ENCODE data around the gene ANKRD23.
"Not testable (repeated sequence)": the region's sequence is repeated elsewhere in the genome, so short reads cannot be mapped to it uniquely, and the experiment has no call there.

Gene ANKRD23

DNA sequence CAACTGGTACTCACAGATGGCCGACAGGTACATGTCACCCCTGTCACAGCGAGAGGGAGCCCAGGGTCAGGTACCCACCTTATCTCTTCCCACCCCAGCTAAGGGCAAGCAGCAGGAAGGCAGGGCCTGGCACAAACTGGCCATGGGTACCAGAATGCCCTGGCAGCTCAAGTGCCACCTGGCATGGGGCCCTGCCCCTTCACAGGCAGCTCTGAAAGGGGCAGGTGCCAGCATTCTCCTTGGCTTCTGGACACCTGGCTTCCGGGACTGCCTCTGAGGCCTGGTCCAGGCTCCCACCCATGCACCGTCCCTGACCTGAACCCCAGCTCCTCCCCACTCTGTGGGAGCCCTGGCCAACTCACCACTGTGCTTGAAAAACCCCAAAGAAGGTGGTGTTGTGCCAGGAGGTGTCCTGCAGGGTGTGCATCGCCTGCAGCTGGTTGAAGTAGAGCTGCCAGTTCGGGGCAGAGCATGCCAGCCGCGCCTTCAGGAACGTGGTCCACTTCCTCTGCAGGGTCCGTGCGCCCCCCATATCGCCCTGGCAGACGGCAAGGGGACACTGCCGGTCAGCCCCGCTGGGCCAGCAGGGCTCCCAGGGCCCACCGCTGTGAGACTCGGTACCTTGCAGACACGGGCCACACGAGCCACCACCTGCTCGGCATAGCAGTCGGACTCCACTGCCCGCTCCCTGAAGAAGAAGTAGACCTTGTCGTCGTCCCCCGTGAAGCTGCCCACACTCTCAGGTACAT is 20.7 kb upstream of the ANKRD23 start:
- no peak for DNase-seq (ENCODE audit: low read depth in 2 of 2, low spot score in 1 of 2)

DNA sequence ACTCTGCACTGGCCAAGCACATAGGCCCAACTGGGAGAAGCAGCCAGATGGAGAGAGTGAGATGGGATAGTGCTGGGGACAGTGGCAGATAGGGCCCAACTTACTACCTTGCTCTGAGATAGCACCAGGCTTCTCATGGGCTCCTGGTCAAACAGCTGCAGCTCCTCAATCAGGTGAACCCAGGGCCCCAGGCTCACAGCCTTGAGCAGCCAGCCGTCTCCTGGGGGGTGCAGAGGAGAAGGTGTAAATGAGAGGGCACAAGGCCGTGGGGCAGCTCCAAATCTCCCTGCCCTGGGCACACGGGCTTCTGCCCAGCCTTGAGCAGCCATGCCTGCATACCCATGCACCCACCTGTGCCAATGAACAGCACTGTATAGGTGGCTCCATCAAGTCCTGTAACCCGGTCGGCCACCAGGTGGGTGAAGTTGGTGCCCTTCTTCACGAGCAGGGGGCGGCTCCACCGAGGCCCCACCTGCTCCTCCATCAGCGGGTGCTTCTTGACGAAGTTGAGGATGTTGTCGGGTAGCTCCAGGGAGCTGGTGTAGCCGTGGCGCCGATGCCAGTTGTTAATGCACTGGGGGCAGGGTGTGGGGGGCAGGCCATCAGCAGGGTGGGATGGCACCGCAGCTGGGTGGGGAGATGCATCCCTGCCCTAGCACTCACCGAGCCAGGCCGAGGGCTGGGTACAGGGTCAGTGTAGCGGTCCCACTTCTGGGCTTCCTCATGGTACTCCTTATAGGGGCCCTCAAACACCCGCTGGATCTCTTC is 19.9 kb upstream of the ANKRD23 start:
- no peak for DNase-seq (ENCODE audit: low read depth in 2 of 2, low spot score in 1 of 2)

DNA sequence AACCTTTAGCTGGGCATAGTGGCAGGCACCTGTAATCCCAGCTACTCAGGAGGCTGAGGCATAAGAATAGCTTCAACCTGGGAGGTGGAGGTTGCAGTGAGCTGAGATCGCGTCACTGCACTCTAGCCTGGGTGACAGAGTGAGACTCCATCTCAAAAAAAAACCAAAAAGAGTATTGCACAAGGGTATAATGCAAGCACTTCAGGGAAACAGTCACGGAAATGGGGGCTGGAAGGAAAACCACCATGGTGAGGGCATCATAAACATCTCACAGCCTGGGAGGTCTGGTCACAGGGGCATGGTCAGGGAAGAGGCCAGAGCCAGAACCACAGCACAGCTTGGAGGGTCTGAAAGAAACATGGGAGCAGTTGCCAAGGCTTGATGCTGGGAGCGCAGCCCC is 19.2 kb upstream of the ANKRD23 start:
- DNase-seq (ENCODE audit: low read depth in 2 of 2, low spot score in 1 of 2): not testable (repeated sequence)

DNA sequence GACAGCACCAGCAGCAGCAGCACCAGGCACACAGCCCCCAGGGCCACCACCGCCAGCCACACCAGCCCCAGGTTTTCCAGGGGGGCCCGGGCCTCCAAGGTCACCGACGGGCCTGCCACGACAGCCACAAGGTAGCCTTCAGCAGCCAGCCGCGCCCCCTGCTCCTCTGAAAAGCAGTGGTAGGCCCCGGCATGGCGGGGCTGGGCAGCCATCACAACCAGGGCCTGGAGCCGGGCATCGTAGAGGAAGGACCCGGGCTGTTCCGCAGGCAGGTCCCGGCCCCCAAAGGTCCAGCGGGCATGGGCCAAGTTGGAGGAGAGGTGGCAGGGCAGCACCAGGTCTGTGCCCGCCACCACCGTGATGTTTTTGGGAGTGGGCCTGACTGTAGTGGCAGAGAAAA is 17.3 kb upstream of the ANKRD23 start:
- DNase-seq (ENCODE audit: low read depth in 2 of 2, low spot score in 1 of 2): no peak

DNA sequence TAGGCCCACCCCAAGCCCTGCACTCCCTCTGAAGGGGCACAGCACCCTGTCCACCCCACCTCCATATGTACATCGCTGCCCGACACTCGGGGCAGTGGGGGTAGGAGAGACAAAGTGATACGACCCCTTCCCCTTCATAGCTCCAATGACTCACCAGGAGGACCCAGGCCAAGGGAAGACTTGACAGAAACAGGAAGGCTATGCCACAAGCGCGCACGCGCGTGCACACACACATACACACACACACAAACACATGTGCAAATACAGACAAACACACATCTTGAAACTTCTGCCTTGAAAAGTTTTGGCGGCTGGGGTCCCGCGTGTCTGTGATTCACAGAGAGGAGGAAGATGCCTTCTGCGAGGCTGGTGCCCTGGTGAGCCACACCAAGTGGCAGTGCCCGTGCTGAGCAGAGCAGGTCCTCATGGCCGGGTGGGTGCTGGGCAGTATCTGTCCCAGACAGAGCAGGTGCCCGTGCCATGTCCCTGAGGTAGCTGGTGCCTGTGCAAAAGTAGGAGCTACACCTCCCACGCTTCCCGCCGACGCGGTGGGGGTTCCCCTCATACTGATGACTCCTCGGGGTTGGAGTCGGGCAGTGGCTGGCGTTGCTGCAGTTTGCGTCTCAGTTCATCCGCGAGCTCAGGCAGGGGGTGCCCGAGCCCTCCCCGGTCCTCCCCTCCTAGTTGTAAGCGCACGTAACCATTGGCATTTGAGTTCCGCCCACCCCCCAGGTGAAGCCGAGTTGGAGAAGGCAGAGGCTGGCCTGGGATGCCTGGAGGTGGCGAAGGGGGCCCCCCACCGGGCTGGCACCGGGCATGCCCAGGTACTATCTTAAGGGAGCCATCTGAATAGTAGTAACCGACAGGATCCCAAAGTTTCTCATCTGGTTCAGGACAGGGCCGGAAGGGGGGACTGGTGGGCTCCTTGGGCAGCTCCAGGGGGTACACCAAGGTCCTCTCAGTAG is 16.5 kb upstream of the ANKRD23 start:
- DNase-seq (ENCODE audit: low read depth in 2 of 2, low spot score in 1 of 2): no peak

DNA sequence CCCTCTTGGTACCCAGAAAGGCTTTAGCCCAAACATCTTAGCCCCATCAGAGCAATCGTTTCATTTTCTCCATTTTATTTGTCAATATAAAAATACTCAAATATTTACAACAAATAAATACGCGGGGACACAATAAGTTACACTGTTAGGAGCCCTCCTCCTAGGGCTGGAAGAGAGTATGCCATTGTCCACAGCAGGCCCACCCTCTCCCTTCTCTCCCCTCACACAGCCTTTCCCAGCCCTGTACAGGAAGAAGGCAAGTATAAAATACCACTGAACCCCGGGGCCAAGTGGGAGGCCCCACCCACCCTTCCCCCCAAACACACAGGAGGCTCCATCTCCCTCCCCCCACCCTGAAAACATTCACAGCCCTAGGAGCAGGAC is 15.9 kb upstream of the ANKRD23 start:
- DNase-seq (ENCODE audit: low read depth in 2 of 2, low spot score in 1 of 2): no peak

DNA sequence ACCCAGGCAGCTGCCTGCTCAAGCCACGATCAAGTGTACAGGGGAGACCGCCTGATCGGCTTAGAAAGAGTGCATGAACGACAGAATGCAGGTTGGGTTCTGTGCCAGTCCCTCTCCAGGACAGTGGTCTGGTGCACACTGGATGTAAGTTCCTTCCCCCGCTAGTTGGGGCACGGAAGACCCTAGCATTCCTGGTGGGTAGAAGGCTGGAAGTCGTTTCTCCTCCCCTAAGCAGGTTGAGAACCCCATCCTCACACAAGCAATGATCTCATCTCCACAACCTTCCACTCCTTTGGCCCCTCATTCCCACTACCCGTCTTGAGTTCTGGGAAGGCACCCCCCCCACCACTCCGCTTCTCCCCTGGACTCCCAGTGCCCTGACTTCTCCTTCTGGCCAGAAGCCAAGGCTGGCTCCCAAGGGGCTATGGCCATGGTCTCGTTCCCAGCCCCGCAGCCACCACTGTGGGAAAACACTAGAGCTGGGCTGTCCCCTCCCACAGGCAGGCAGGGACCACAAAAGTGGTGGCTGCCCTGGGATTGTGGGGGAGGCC is 15.4 kb upstream of the ANKRD23 start:
- no peak for DNase-seq (ENCODE audit: low read depth in 2 of 2, low spot score in 1 of 2)

DNA sequence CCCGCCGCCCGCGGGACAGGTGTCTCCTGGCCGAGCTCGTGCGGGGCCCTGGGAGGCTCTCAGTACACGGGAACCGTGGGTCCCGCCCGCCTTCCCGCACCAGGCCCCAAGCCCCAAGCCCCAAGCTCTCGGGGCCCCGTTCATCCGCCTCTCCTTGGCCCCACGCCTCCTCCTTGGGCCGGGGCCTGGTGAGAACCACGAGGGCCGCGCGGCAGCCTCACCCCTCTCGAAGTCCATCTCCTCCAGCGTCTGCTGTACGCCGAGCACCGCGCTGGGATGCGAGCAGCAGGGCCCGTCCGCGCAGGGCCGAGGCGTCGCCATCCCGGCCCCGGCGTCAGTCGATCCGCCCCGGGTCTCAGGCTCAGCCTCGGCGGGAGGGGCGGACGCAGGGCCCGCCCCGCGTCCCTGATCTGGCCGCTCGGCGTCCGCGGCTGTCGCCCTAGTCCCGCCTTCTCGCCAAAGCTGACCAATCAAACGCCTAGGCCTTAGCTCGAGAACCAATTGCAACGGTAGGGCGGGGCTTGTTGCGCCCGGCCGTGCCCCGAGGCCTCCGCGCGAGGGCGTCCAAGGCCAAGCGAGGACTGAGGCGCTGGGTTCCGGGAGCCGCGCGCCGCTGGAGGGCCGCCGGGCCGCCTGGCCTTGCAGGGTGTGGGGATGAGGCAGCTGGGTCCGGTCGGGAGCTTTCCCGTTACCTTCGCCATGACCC is 14.0 kb upstream of the ANKRD23 start, which contains the start of gene ANKRD39:
Gene ANKRD39 (minus strand): TSS at position 350 of the 706 bp plus-strand sequence. CDS start 29 bp downstream, at position 321.
- DNase-seq (ENCODE audit: low read depth in 2 of 2, low spot score in 1 of 2): peak; percentile 89 to 95

DNA sequence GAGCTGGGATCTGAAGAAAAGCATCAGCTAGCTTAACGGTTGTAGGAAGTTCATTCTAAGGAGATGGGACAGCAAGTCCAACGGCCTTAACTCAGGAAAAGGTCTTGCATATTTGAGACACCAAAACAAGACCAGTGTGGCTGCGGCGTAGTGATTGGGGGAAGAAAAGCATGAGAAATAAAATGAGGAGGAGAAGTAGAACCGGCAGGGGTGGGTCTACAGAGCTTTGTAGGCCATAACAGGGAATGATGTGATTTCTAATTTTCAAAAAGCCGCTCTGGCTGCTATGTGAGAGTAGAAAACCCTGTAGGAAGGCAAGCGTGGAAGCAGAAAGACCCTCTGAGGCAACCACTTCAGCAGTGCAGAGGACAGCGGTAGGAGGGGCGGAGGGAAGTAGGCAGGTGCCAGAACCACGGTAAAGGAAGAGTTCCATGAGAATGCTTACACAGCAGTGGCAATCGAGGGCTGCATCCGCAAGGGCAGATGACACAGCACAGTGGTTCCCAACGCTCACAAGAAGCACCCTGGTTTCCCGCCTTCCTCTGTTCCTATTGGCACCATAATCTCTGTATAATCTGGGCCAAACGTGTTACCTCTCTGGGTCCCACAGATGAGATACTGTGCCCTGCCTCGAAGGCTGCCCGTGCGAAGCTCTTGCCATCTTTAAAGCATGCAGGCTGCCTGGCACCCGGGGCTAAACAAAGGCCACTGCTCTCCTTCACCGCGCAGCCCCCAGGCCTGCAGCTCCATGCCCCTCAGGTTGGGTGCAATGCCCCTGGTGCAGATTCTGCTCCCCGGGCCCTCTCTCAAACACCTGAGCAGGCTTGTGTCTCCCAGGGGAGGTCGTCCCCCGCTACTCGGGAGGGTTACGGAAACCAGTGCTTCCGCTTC is 13.2 kb upstream of the ANKRD23 start:
- no peak for DNase-seq (ENCODE audit: low read depth in 2 of 2, low spot score in 1 of 2)

DNA sequence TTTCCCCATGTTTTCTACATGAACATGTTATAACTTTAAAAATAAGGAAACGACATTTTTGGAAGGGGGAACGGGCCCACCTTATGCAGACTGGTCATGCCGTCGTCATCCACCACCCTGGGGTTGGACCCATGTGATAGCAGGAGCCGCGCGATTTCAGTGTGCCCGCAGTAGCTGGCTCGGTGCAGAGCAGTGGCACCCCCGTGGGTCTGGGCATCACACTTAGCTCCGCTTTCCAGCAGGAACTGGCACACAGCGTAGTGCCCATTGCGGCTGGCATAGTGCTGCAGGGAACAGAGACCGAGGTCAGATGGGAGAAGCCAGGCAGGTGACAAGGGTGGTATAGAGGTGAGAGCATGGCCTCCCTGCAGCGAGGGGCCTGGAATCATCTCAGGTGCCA is 9.5 kb upstream of the ANKRD23 start:
- DNase-seq (ENCODE audit: low read depth in 2 of 2, low spot score in 1 of 2): no peak

DNA sequence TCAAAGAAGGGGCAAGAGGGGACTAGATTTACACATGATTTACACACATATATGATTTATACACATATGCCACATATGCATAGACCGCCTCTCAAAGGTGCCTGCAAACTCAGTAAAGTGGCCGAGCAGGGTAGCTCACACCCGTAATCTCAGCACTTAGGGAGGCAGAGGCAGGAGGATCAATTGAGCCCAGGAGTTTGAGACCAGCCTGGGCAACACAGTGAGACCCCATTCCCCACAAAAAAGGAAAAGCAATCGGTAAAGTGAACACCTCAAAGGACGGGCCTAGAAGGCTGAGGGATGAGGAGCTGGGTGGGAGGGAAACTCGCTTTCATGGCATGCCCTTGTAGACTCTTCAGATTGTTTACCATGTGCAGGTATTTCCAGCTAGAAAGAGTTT is 8.8 kb upstream of the ANKRD23 start:
- DNase-seq (ENCODE audit: low read depth in 2 of 2, low spot score in 1 of 2): no peak

DNA sequence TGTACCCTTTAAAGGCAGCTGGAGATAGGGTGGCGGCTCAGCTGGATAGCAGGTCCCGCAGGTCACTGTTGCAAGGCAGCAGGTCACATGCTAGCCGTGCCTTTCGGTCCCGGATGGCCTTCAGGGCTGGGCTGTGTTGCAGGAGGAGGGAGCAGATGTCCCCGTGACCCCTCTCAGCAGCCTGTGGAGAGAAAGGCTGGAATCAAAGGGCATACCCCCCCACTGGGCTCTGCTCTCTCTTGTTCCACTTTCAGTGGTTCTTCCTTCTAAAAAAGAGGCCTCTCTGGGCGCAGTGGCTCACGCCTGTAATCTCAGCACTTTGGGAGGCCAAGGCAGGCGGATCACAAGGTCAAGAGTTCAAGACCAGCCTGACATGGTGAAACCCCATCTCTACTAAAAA is 4.4 kb upstream of the ANKRD23 start:
- DNase-seq (ENCODE audit: low read depth in 2 of 2, low spot score in 1 of 2): no peak

DNA sequence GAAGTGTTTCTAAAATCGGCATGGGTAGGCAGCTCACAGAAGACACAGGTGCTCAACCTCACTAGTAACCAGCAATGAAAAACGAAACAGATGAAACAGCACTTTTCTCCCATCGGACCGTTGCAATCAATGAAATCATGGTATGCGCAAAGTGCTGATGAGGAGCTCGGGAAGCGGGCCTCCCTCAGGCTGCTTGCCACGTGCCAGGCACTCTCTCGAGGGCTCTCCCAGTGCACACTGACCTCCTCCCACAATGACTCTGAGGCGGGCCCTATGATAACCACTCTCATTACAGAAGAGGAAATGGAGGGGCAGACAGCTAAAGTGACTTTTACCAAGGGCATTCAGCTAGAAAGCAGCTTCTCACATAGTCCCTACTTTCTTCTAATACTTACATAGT is 3.8 kb upstream of the ANKRD23 start:
- DNase-seq (ENCODE audit: low read depth in 2 of 2, low spot score in 1 of 2): no peak

DNA sequence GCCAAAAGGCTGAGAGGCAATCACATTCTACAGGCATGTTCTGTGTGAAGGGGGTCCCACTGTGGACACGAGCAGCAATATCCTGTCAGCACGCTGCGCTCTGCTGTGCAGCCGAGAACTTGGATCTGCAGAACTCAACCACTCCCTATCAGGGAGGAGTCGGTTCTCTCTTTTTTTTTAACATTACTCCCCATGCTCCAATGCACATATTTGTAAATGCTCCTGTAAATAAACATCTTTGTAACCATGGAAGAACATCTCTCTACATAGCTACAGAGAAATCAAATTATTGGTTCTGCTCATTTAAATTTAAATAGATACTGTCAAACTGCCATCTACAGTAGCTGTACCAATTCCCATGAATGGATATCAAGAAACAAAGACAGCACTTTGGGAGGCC is 3.0 kb upstream of the ANKRD23 start:
- DNase-seq (ENCODE audit: low read depth in 2 of 2, low spot score in 1 of 2): no peak

DNA sequence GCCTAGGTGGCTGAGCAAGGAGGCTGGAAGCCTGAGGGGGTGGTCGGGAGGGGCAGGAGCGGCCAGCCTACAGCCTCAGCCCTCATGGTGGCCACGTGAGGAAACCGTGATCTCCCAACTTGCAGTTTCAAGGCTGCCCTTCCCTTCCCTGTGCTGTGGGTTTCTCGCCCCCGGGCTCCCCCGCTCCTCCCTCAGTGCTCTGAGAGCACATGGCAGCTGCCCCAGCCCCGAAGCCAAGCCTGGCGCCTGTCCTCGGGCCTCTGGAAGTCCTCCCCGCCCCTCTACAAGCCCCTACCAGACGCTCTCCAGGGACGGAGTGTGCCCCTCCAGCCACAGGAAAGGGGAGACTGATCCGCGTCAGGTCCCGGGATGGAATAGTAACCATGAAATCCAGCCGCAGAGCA is 586 bp upstream of the ANKRD23 start:
- no peak for DNase-seq (ENCODE audit: low read depth in 2 of 2, low spot score in 1 of 2)

DNA sequence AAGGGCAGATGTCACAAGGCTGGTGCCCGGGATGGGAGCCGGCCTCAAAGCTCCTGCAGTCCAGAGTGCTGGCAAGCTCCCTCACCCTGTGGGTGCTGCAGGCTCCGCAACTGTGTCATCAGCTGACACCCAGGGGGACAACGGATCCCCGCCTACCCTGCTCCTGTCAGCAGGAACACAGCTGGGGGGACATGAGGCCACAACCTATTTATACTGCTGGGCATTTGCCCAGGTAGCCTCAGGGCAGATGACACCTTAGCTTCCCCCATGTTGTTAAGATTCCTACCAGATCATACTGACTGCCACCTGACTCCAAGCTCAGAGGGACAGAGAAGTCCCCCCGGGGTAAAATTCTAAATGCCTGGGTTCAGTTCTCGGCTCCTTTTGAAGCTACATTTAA is 1.2 kb downstream of the ANKRD23 start:
- DNase-seq (ENCODE audit: low read depth in 2 of 2, low spot score in 1 of 2): no peak

DNA sequence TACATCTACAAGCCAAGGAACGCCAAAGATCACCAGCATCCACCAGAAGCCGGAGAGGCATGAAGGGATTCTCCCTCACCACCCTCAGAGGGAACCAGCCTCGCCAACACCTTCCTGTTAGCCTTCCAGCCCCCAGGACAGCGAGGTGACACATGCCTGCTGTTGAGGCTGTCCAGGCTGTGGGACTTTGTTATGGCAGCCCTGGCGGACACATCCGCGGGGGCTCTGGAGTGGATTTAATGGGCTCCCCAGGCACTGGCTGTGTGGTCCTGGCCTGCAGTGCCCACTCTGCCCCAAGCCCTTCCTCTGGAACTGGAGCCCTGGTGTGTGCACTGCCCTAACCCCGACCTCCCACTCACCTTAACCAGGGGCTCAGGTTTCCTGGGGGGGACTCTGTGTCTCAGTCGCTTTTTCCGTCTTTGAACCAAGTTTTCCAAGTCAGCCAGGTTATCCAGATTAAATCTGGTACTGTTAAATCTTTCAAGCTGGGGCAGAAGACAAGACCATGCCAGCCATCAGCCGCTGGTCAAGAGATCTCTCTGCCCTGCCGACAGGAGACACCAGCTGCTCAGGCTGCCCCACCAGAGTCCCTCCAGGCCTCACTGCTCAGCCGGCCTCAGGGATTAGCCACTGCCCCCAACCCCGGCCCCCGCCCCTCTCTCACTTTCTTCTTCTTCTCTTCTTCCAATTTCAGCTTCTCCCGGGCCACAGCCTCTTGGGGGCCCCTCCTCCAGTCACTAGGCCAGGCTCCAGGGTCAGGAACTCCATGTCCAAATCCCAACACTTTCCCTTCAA is 1.9 kb downstream of the ANKRD23 start:
- no peak for DNase-seq (ENCODE audit: low read depth in 2 of 2, low spot score in 1 of 2)
